K562 (cell line): ENCODE results near the gene NFE2. TPM values are rescaled to one million over a fixed set of nuclear protein-coding genes. Genes with fewer than 3 reads are reported as not detected.

Experiments used
- ARID3A ChIP-seq: IDR thresholded peaks from 2 replicates; pipeline ENCODE4 v1.6.1; 2012; ENCODE audit warnings: low read depth, low read length, improper control_type of control experiment, borderline replicate concordance
- BACH1 ChIP-seq: fragments of 200-800 bp; sonication (Bioruptor generic); IDR thresholded peaks from 2 replicates; pipeline ENCODE4 v1.6.1; 2016; ENCODE audit warnings: missing genetic modification characterization, missing compliant biosample characterization
- BCL6 ChIP-seq: fragments of 250-450 bp; sonication (Bioruptor Pico); IDR thresholded peaks from 2 replicates; pipeline ENCODE4 v1.4.0; 2020
- CBFA2T3 ChIP-seq: fragments of 450-650 bp; IDR thresholded peaks from 2 replicates; pipeline ENCODE4 v1.6.1; 2017
- CTBP1 ChIP-seq: fragments of 450-650 bp; IDR thresholded peaks from 2 replicates; pipeline ENCODE4 v1.6.1; 2016; ENCODE audit warnings: borderline replicate concordance
- CTCFL ChIP-seq: IDR thresholded peaks from 2 replicates; pipeline ENCODE4 v1.6.1; 2011; ENCODE audit warnings: borderline replicate concordance, low read depth, mild to moderate bottlenecking, moderate library complexity, low read length; ENCODE audit not compliant: insufficient read depth, poor library complexity, severe bottlenecking
- FOXP1 ChIP-seq: sonication (generic); formaldehyde crosslinking; IDR thresholded peaks from 2 replicates; pipeline ENCODE4 v1.8.0; 2022; ENCODE audit warnings: mild to moderate bottlenecking, missing genetic modification reagents
- HBP1 ChIP-seq: fragments of 450-650 bp; formaldehyde crosslinking; IDR thresholded peaks from 2 replicates; pipeline ENCODE4 v1.4.0; 2022; ENCODE audit warnings: missing genetic modification characterization
- JUN ChIP-seq, 2 experiments: sonication (generic) in 1 of 2; formaldehyde crosslinking in 1 of 2; IDR thresholded peaks; 2 replicates each; pipeline versions ENCODE4 v1.6.1 to v1.8.0; 2012 to 2022; ENCODE audit warnings: borderline replicate concordance in 2 of 2, mild to moderate bottlenecking in 2 of 2, improper control_type of control experiment in 1 of 2, low read depth in 1 of 2, low read length in 1 of 2, missing genetic modification reagents in 1 of 2
- KHSRP ChIP-seq: fragments of 450-650 bp; IDR thresholded peaks from 2 replicates; pipeline ENCODE4 v1.6.1; 2017
- KLF16 ChIP-seq: IDR thresholded peaks from 2 replicates; pipeline ENCODE4 v1.6.1; 2016; ENCODE audit warnings: antibody characterized with exemption
- MCM5 ChIP-seq: fragments of 450-650 bp; IDR thresholded peaks from 2 replicates; pipeline ENCODE4 v1.6.1; 2016; ENCODE audit warnings: low read depth
- PYGO2 ChIP-seq: fragments of 450-650 bp; IDR thresholded peaks from 2 replicates; pipeline ENCODE4 v1.6.1; 2016; ENCODE audit warnings: mild to moderate bottlenecking, missing genetic modification characterization, moderate library complexity, missing compliant biosample characterization
- RAD51 ChIP-seq: fragments of 450-650 bp; IDR thresholded peaks from 2 replicates; pipeline ENCODE4 v1.7.1; 2016; ENCODE audit warnings: low read depth, mild to moderate bottlenecking, borderline replicate concordance
- RCOR1 ChIP-seq, 2 experiments: IDR thresholded peaks; 2 replicates each; pipeline ENCODE4 v1.6.1; 2012; ENCODE audit warnings: low read depth in 2 of 2, low read length in 2 of 2, borderline replicate concordance in 1 of 2, improper control_type of control experiment in 1 of 2
- TEAD1 ChIP-seq, 2 experiments: fragments of 450-650 bp in 1 of 2; sonication (generic) in 1 of 2; formaldehyde crosslinking; IDR thresholded peaks; 2 replicates each; pipeline versions ENCODE4 v1.4.0 to v1.8.0; 2020 to 2022; ENCODE audit warnings: mild to moderate bottlenecking in 2 of 2, missing genetic modification reagents in 1 of 2
- TRIM24 ChIP-seq, 2 experiments: fragments of 450-650 bp; IDR thresholded peaks; 2 replicates each; pipeline ENCODE4 v1.6.1; 2016
- TRIM25 ChIP-seq: fragments of 450-650 bp; IDR thresholded peaks from 2 replicates; pipeline ENCODE4 v1.7.0; 2016; ENCODE audit warnings: borderline replicate concordance
- ZBTB17 ChIP-seq: fragments of 450-650 bp; formaldehyde crosslinking; IDR thresholded peaks from 2 replicates; pipeline ENCODE4 v1.4.0; 2020; ENCODE audit warnings: mild to moderate bottlenecking
- ZZZ3 ChIP-seq: fragments of 450-650 bp; IDR thresholded peaks from 2 replicates; pipeline ENCODE4 v1.6.1; 2016; ENCODE audit warnings: antibody characterized with exemption, mild to moderate bottlenecking, moderate library complexity
- polyA plus RNA-seq, 8 experiments: library from polyadenylated mRNA; depleted of rRNA in 4 of 8; stranded (reverse) in 5 of 8; unstranded in 3 of 8; fragments of >200 nt; fragmentation: Nextera tagmentation in 2 of 8; fragmentation: Illumina TruSeq in 1 of 8; extraction: Ambion mirVana in 2 of 8; extraction: Trizol in 1 of 8; gene quantifications; 2 replicates each; pipeline versions ENCODE4 v1.2.1 to v1.2.3, GENCODE V29; 2011 to 2014; ENCODE audit warnings: inconsistent platforms in 1 of 8, missing spikeins in 1 of 8
- total RNA-seq, 7 experiments: library from RNA; depleted of rRNA in 6 of 7; stranded (reverse); fragments of >200 nt in 6 of 7; fragmentation: Illumina TruSeq in 2 of 7; extraction: Trizol in 2 of 7; gene quantifications; 2 replicates each; pipeline versions ENCODE4 v1.2.1 to v1.2.3, GENCODE V29; 2011 to 2021; ENCODE audit warnings: low replicate concordance in 1 of 7

NFE2 gene
- total and polyA plus RNA-seq, 9 of the 15 experiments (the other 6 are each of a cell fraction or from before 2014, with no cell fraction given): 12.3 to 282 (median 208) TPM

- TF ChIP-seq CTCFL: peak; percentile 62
- 0 out of 2 replicates have a peak, but pooled peaks have one; percentile 57 for TF ChIP-seq ARID3A
- TF ChIP-seq RCOR1 (IDR thresholded peaks at IDR 0.05; ENCODE audit: borderline replicate concordance in 1 of 2, low read depth in 2 of 2, low read length in 2 of 2): peak; percentile 29 to 81; a peak in 3 of 4 replicates
- no peak for TF ChIP-seq RAD51
- TF ChIP-seq TRIM24 (IDR thresholded peaks at IDR 0.05): peak in 1 of 2 experiments; percentile 39; a peak in 1 of 4 replicates
- TF ChIP-seq JUN (IDR thresholded peaks at IDR 0.05; ENCODE audit: borderline replicate concordance, low read depth, low read length): peak; percentile 18; the same call in 1 of the 2 replicates
- TF ChIP-seq JUN (CRISPR knock-in tag; IDR thresholded peaks at IDR 0.05; ENCODE audit: borderline replicate concordance): no peak
- peak; percentile 56 for TF ChIP-seq KLF16
- TF ChIP-seq FOXP1 (CRISPR knock-in tag): no peak
- peak; percentile 76 for TF ChIP-seq CTBP1
- TF ChIP-seq KHSRP: no peak
- peak; percentile 67 for TF ChIP-seq CBFA2T3
- TF ChIP-seq TEAD1 (CRISPR knock-in tag; IDR thresholded peaks at IDR 0.05): peak; percentile 41 to 47; a peak in 1 of 4 replicates
- TF ChIP-seq ZZZ3: no peak
- peak; percentile 74 for TF ChIP-seq ZBTB17 (CRISPR knock-in tag)
- 0 out of 2 replicates have a peak, but pooled peaks have one; percentile 64 for TF ChIP-seq HBP1 (CRISPR knock-in tag)
- TF ChIP-seq MCM5: no peak
- 0 out of 2 replicates have a peak, but pooled peaks have one; percentile 7 for TF ChIP-seq TRIM25
- 0 out of 2 replicates have a peak, but pooled peaks have one; percentile 14 for TF ChIP-seq PYGO2
- TF ChIP-seq BACH1 (tag): no peak
- 0 out of 2 replicates have a peak, but pooled peaks have one; percentile 43 for TF ChIP-seq BCL6
Observed at GRCh38 chr12:54294152-54294952, 6.5 kb downstream of the NFE2 start (continued).
